ENCODE measurements around the gene INPP5J.

DNA sequence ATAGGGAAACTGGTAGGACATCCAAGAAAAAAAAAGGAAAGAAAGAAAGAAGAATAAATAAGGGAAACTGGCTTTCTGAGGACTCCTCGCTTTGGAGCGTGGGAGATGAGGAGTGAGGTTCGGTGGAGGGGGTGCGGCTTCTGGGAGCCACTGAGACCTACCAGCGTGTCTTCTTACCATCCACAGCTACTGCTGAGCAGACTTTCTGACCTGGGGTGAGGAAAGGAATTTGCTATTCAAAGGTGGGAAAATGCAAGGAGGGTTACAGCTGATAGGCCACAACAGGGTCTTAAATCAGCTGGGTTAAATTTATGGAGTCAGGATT, 14.9 kb upstream of the INPP5J start:
- TF ChIP-seq, protein P1, sequence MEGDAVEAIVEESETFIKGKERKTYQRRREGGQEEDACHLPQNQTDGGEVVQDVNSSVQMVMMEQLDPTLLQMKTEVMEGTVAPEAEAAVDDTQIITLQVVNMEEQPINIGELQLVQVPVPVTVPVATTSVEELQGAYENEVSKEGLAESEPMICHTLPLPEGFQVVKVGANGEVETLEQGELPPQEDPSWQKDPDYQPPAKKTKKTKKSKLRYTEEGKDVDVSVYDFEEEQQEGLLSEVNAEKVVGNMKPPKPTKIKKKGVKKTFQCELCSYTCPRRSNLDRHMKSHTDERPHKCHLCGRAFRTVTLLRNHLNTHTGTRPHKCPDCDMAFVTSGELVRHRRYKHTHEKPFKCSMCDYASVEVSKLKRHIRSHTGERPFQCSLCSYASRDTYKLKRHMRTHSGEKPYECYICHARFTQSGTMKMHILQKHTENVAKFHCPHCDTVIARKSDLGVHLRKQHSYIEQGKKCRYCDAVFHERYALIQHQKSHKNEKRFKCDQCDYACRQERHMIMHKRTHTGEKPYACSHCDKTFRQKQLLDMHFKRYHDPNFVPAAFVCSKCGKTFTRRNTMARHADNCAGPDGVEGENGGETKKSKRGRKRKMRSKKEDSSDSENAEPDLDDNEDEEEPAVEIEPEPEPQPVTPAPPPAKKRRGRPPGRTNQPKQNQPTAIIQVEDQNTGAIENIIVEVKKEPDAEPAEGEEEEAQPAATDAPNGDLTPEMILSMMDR (CRISPR knock-in tag; IDR thresholded peaks at IDR 0.05), result no peak
- TF ChIP-seq, protein P2, sequence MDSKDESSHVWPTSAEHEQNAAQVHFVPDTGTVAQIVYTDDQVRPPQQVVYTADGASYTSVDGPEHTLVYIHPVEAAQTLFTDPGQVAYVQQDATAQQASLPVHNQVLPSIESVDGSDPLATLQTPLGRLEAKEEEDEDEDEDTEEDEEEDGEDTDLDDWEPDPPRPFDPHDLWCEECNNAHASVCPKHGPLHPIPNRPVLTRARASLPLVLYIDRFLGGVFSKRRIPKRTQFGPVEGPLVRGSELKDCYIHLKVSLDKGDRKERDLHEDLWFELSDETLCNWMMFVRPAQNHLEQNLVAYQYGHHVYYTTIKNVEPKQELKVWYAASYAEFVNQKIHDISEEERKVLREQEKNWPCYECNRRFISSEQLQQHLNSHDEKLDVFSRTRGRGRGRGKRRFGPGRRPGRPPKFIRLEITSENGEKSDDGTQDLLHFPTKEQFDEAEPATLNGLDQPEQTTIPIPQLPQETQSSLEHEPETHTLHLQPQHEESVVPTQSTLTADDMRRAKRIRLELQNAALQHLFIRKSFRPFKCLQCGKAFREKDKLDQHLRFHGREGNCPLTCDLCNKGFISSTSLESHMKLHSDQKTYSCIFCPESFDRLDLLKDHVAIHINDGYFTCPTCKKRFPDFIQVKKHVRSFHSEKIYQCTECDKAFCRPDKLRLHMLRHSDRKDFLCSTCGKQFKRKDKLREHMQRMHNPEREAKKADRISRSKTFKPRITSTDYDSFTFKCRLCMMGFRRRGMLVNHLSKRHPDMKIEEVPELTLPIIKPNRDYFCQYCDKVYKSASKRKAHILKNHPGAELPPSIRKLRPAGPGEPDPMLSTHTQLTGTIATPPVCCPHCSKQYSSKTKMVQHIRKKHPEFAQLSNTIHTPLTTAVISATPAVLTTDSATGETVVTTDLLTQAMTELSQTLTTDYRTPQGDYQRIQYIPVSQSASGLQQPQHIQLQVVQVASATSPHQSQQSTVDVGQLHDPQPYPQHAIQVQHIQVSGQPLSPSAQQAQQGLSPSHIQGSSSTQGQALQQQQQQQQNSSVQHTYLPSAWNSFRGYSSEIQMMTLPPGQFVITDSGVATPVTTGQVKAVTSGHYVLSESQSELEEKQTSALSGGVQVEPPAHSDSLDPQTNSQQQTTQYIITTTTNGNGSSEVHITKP (CRISPR knock-in tag; IDR thresholded peaks at IDR 0.05; ENCODE audit: low read depth), result no peak
- TF ChIP-seq PCBP1 (IDR thresholded peaks at IDR 0.05; ENCODE audit: borderline replicate concordance, low read depth, low read length) (no peak), KMT2B (CRISPR knock-in tag; IDR thresholded peaks at IDR 0.05) (no peak), EZH2 (conservative IDR thresholded peaks at IDR 0.05; ENCODE audit: low read depth, low read length) (no peak), ZNF124 (CRISPR knock-in tag; IDR thresholded peaks at IDR 0.05) (no peak), RBM39 (IDR thresholded peaks at IDR 0.05; ENCODE audit: low read depth, low read length, poor library complexity, severe bottlenecking) (no peak), ZNF160 (CRISPR knock-in tag; IDR thresholded peaks at IDR 0.05) (no peak), FOSL1 (CRISPR knock-in tag; IDR thresholded peaks at IDR 0.05; ENCODE audit: borderline replicate concordance) (no peak)
- TF ChIP-seq, protein P3, sequence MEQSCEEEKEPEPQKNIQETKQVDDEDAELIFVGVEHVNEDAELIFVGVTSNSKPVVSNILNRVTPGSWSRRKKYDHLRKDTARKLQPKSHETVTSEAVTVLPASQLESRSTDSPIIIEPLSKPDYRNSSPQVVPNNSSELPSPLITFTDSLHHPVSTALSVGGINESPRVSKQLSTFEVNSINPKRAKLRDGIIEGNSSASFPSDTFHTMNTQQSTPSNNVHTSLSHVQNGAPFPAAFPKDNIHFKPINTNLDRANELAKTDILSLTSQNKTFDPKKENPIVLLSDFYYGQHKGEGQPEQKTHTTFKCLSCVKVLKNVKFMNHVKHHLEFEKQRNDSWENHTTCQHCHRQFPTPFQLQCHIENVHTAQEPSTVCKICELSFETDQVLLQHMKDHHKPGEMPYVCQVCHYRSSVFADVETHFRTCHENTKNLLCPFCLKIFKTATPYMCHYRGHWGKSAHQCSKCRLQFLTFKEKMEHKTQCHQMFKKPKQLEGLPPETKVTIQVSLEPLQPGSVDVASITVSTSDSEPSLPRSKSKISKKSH (CRISPR knock-in tag; IDR thresholded peaks at IDR 0.05; ENCODE audit: borderline replicate concordance), result no peak
- TF ChIP-seq, protein P4, sequence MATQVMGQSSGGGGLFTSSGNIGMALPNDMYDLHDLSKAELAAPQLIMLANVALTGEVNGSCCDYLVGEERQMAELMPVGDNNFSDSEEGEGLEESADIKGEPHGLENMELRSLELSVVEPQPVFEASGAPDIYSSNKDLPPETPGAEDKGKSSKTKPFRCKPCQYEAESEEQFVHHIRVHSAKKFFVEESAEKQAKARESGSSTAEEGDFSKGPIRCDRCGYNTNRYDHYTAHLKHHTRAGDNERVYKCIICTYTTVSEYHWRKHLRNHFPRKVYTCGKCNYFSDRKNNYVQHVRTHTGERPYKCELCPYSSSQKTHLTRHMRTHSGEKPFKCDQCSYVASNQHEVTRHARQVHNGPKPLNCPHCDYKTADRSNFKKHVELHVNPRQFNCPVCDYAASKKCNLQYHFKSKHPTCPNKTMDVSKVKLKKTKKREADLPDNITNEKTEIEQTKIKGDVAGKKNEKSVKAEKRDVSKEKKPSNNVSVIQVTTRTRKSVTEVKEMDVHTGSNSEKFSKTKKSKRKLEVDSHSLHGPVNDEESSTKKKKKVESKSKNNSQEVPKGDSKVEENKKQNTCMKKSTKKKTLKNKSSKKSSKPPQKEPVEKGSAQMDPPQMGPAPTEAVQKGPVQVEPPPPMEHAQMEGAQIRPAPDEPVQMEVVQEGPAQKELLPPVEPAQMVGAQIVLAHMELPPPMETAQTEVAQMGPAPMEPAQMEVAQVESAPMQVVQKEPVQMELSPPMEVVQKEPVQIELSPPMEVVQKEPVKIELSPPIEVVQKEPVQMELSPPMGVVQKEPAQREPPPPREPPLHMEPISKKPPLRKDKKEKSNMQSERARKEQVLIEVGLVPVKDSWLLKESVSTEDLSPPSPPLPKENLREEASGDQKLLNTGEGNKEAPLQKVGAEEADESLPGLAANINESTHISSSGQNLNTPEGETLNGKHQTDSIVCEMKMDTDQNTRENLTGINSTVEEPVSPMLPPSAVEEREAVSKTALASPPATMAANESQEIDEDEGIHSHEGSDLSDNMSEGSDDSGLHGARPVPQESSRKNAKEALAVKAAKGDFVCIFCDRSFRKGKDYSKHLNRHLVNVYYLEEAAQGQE (IDR thresholded peaks at IDR 0.05; ENCODE audit: borderline replicate concordance in 1 of 2, low read depth in 1 of 2, low read length in 2 of 2), result no peak
- TF ChIP-seq, protein P5, sequence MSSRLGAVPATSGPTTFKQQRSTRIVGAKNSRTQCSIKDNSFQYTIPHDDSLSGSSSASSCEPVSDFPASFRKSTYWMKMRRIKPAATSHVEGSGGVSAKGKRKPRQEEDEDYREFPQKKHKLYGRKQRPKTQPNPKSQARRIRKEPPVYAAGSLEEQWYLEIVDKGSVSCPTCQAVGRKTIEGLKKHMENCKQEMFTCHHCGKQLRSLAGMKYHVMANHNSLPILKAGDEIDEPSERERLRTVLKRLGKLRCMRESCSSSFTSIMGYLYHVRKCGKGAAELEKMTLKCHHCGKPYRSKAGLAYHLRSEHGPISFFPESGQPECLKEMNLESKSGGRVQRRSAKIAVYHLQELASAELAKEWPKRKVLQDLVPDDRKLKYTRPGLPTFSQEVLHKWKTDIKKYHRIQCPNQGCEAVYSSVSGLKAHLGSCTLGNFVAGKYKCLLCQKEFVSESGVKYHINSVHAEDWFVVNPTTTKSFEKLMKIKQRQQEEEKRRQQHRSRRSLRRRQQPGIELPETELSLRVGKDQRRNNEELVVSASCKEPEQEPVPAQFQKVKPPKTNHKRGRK (CRISPR knock-in tag; IDR thresholded peaks at IDR 0.05), result no peak
